Keratinocyte (primary cell): Measurements from ENCODE around the gene POU6F1. TPM values are rescaled to one million over a fixed set of nuclear protein-coding genes. Genes with fewer than 3 reads are reported as not detected.

ENCODE experiments used
- DNase-seq: peaks from one replicate; pipeline ENCODE4 v3.0.0-alpha.2; 2011; ENCODE audit warnings: low read depth, missing footprints, low spot score
- FAIRE-seq: peaks from 2 replicates; lab custom pipeline; 2011; peaks lifted over from hg19 to GRCh38; lab: Jason Lieb, UNC
- H2AFZ ChIP-seq: 2 replicates; pipeline ENCODE4 v1.6.0; 2012; ENCODE audit warnings: low read length, control low read depth, inconsistent platforms; ENCODE audit not compliant: control insufficient read depth
- H3K27ac ChIP-seq: 2 replicates; pipeline ENCODE4 v1.5.1; 2011; ENCODE audit warnings: low read length; ENCODE audit not compliant: control insufficient read depth, insufficient read depth
- H3K27me3 ChIP-seq: 3 replicates; pipeline ENCODE4 v1.6.0; 2011; ENCODE audit warnings: low read length; ENCODE audit not compliant: control insufficient read depth, insufficient read depth; ENCODE audit errors: extremely low read depth
- H3K36me3 ChIP-seq, 2 experiments: 2 replicates in 1 of 2; 3 replicates in 1 of 2; pipeline ENCODE4 v1.5.1; 2011; ENCODE audit warnings: low read length in 2 of 2, mild to moderate bottlenecking in 1 of 2; ENCODE audit not compliant: control insufficient read depth in 2 of 2, insufficient read depth in 2 of 2; ENCODE audit errors: extremely low read depth in 1 of 2
- H3K4me1 ChIP-seq: 3 replicates; pipeline ENCODE4 v1.5.1; 2011; ENCODE audit warnings: low read length; ENCODE audit not compliant: control insufficient read depth, insufficient read depth; ENCODE audit errors: extremely low read depth
- H3K4me2 ChIP-seq: 3 replicates; pipeline ENCODE4 v1.6.0; 2011; ENCODE audit warnings: low read depth, low read length; ENCODE audit not compliant: control insufficient read depth, insufficient read depth; ENCODE audit errors: extremely low read depth
- H3K4me3 ChIP-seq, 3 experiments: fragments of 200-600 bp in 1 of 3; sonication (generic) in 1 of 3; 2 replicates in 2 of 3; 3 replicates in 1 of 3; pipeline ENCODE4 v1.5.1; 2011 to 2016; ENCODE audit warnings: low read length in 3 of 3, mild to moderate bottlenecking in 3 of 3, control low read depth in 2 of 3, inconsistent platforms in 1 of 3, low read depth in 1 of 3, mixed read lengths in 1 of 3, mixed run types in 1 of 3, moderate library complexity in 1 of 3; ENCODE audit not compliant: control insufficient read depth in 2 of 3, insufficient read depth in 2 of 3; ENCODE audit errors: extremely low read depth in 1 of 3
- H3K79me2 ChIP-seq: 2 replicates; pipeline ENCODE4 v1.6.0; 2012; ENCODE audit warnings: low read length; ENCODE audit not compliant: control insufficient read depth, insufficient read depth
- H3K9ac ChIP-seq: 3 replicates; pipeline ENCODE4 v1.6.0; 2011; ENCODE audit warnings: low read length; ENCODE audit not compliant: control insufficient read depth, insufficient read depth; ENCODE audit errors: extremely low read depth
- H3K9me1 ChIP-seq: 3 replicates; pipeline ENCODE4 v1.6.0; 2011; ENCODE audit warnings: low read length; ENCODE audit not compliant: control insufficient read depth, insufficient read depth; ENCODE audit errors: extremely low read depth
- H3K9me3 ChIP-seq: 2 replicates; pipeline ENCODE4 v1.5.1; 2012; ENCODE audit warnings: low read depth, low read length; ENCODE audit not compliant: control insufficient read depth
- H4K20me1 ChIP-seq: 3 replicates; pipeline ENCODE4 v1.6.0; 2011; ENCODE audit warnings: low read length; ENCODE audit not compliant: control insufficient read depth, insufficient read depth; ENCODE audit errors: extremely low read depth
- EZH2 ChIP-seq: IDR thresholded peaks from one replicate; pipeline ENCODE4 v1.6.1; 2012; ENCODE audit warnings: inconsistent platforms, mild to moderate bottlenecking, low read length, moderate library complexity
- dilution Hi-C: fragments of 300-500 bp; cut with MboI; formaldehyde crosslinking; loops from one replicate; pipeline ENCODE4 v1.7.0; 2020; ENCODE audit warnings: low sequenced_read_pairs; ENCODE audit not compliant: extremely low pct_ligation_motif_present
- polyA plus RNA-seq, 5 experiments: library from polyadenylated mRNA; depleted of rRNA in 3 of 5; stranded (reverse) in 3 of 5; stranded (forward) in 1 of 5; unstranded in 1 of 5; fragments of >200 nt; gene quantifications; 1 replicate in 1 of 5; 2 replicates in 3 of 5; 3 replicates in 1 of 5; pipeline versions ENCODE4 v1.2.1 to v1.2.3, GENCODE V29; 2011 to 2012; ENCODE audit warnings: missing spikeins in 2 of 5, low read depth in 1 of 5, low replicate concordance in 1 of 5
- TF ChIP-seq, protein P1 (sequence below), 3 experiments: IDR thresholded peaks in 1 of 3; conservative IDR thresholded peaks in 1 of 3; optimal IDR thresholded peaks in 1 of 3; 2 replicates in 2 of 3; 3 replicates in 1 of 3; pipeline versions ENCODE3 to v1.5.1; 2011; ENCODE audit warnings: low read length in 3 of 3, mild to moderate bottlenecking in 3 of 3, moderate library complexity in 2 of 3, control low read depth in 1 of 3, inconsistent platforms in 1 of 3; ENCODE audit not compliant: insufficient read depth in 2 of 3; ENCODE audit errors: extremely low read depth in 1 of 3

The POU6F1 gene
- polyA plus RNA-seq, 1 donor (not counting 4 experiments of a cell fraction or from before 2014, with no cell fraction given) = 0.42 TPM

GRCh38 chr12:51156245-51156765, 61.6 kb downstream of the POU6F1 start:
- Histone ChIP-seq H3K9me3 (no peaks in the 10 kb centered on the region), H3K4me3 (no peak overlapping the region), H3K4me2 (no peak overlapping the region), H3K27me3 (no peaks in the 10 kb centered on the region), H3K4me1 (peaks cover 8% of the 10 kb centered on the region), H4K20me1 (no peaks in the 10 kb centered on the region), H3K9me1 (no peaks in the 10 kb centered on the region), H3K9ac (no peak overlapping the region), H3K36me3 (peaks cover 0 to 6% of the 10 kb centered on the region in 2 experiments), H3K79me2 (peaks cover 35% of the 10 kb centered on the region), H2AFZ (no peak overlapping the region), H3K27ac (no peak overlapping the region)
- FAIRE-seq (peak; percentile 55), DNase-seq (no peak)
- dilution Hi-C loops = no loop called here
- TF ChIP-seq, protein P1, sequence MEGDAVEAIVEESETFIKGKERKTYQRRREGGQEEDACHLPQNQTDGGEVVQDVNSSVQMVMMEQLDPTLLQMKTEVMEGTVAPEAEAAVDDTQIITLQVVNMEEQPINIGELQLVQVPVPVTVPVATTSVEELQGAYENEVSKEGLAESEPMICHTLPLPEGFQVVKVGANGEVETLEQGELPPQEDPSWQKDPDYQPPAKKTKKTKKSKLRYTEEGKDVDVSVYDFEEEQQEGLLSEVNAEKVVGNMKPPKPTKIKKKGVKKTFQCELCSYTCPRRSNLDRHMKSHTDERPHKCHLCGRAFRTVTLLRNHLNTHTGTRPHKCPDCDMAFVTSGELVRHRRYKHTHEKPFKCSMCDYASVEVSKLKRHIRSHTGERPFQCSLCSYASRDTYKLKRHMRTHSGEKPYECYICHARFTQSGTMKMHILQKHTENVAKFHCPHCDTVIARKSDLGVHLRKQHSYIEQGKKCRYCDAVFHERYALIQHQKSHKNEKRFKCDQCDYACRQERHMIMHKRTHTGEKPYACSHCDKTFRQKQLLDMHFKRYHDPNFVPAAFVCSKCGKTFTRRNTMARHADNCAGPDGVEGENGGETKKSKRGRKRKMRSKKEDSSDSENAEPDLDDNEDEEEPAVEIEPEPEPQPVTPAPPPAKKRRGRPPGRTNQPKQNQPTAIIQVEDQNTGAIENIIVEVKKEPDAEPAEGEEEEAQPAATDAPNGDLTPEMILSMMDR (optimal IDR thresholded peaks at IDR 0.05 in 1 of 3, IDR thresholded peaks at IDR 0.05 in 1 of 3, conservative IDR thresholded peaks at IDR 0.05 in 1 of 3; ENCODE audit: extremely low read depth in 1 of 3, insufficient read depth in 2 of 3, low read length in 3 of 3) = no peak
- TF ChIP-seq EZH2 = no peak

DNA sequence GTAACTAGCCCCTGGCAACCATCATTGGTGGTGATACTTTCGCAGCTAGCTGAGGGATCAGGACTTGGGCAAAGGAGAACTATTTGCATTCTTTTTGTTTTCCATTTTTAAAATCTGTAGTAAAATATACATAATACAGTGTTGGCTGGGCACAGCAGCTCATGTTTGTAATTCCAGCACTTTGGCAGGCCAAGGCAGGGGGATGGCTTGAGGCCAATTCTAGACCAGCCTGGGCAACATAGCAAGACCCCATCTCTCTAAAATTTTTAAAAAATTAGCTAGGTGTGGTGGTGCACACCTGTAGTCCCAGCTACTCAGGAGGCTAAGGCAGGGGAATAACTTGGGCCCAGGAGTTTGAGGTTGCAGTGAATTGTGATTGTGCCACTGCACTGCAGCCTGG, 64.9 kb downstream of the POU6F1 start:
- TF ChIP-seq EZH2 = no peak
- TF ChIP-seq, protein P1 (optimal IDR thresholded peaks at IDR 0.05 in 1 of 3, IDR thresholded peaks at IDR 0.05 in 1 of 3, conservative IDR thresholded peaks at IDR 0.05 in 1 of 3; ENCODE audit: extremely low read depth in 1 of 3, insufficient read depth in 2 of 3, low read length in 3 of 3) = no peak
- Histone ChIP-seq H3K4me3 (no peak overlapping the region), H3K4me2 (no peak overlapping the region), H3K27me3 (no peaks in the 10 kb centered on the region), H3K9me3 (no peaks in the 10 kb centered on the region), H4K20me1 (no peaks in the 10 kb centered on the region), H2AFZ (no peak overlapping the region), H3K9me1 (no peaks in the 10 kb centered on the region), H3K27ac (no peak overlapping the region), H3K36me3 (peaks cover 0 to 6% of the 10 kb centered on the region in 2 experiments), H3K9ac (no peak overlapping the region), H3K79me2 (peaks cover 27% of the 10 kb centered on the region), H3K4me1 (peaks cover 8% of the 10 kb centered on the region)
- dilution Hi-C loops = no loop called here
- DNase-seq (no peak), FAIRE-seq (no peak)
